NT2/D1 (cell line): ENCODE results near the gene SLC16A12.

Experiments
- SUZ12 ChIP-seq: IDR thresholded peaks from 2 replicates; pipeline ENCODE4 v1.6.1; 2011; ENCODE audit not compliant: insufficient read length, insufficient read depth; ENCODE audit errors: extremely low read depth
- YY1 ChIP-seq: IDR thresholded peaks from 2 replicates; pipeline ENCODE4 v1.6.1; 2011; ENCODE audit not compliant: insufficient read length, insufficient read depth
- ZNF274 ChIP-seq: IDR thresholded peaks from 2 replicates; pipeline ENCODE4 v1.6.1; 2011; ENCODE audit warnings: mild to moderate bottlenecking, low read depth, low read length

- no peak for TF ChIP-seq YY1
- TF ChIP-seq SUZ12, result no peak
- no peak for TF ChIP-seq ZNF274
These were observed 44.6 kb downstream of the SLC16A12 start for GRCh38 chr10:89490596-89491335.
